DMS114 treated with DMSO at 0.1 percent for 48 hours (cell line): ENCODE results near the gene SULT2B1.
"Not testable (repeated sequence)": the region's sequence is repeated elsewhere in the genome, so short reads cannot be mapped to it uniquely, and the experiment has no call there.

Experiments
- DNase-seq: peaks from one replicate; lab custom pipeline; 2025; ENCODE audit not compliant: unreplicated experiment; lab: John Stamatoyannopoulos, UW

The SULT2B1 gene

DNA sequence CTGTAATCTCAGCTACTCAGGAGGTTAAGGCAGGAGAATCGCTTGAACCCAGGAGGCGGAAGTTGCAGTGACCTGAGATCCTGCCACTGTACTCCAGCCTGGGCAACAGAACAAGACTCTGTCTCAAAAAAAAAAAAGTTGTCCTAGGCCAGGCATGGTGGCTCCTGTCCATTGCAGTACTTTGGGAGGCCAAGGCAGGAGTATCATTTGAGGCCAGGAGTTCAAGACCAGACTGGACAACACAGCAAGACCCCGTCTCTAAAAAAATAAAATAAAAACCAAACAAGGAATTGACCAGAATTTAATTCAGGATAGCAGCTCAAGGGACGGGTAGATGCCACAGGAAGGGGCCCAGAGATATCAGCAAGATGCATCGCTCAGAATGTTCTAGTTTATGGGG is 4.9 kb downstream of the SULT2B1 start:
- no peak for DNase-seq

DNA sequence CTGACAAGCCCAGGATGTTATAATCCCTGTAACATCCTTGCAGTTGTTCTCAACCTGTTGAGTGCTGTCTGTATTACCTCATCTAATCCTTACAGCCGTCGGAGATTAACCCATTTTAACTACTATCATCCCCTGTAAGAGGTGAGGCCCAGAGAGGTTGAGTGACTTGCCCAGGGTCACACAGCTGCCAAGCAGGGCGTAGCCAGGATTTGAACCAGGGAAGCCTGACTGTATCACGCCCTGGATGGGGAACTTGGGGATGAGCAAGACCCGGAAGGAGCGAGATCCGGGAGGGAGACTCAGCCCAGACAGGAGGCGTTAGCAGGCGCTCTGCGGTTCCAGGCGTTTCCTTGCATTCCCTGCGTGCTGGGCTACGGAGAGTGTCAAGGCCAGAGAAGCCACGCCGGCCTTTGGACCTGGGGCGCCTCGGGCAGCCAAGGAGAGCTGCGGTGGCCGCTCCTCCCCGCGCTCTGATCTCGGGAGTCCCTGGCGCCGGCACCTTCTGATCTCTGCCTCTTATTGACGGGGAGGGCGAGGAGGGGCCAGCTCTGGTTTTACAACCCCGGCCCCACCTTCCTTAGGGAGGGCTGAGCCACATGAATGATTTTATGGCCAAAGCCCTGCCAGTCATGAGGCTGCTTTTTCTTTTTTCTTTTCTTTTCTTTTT is 6.2 kb downstream of the SULT2B1 start:
- no peak for DNase-seq

DNA sequence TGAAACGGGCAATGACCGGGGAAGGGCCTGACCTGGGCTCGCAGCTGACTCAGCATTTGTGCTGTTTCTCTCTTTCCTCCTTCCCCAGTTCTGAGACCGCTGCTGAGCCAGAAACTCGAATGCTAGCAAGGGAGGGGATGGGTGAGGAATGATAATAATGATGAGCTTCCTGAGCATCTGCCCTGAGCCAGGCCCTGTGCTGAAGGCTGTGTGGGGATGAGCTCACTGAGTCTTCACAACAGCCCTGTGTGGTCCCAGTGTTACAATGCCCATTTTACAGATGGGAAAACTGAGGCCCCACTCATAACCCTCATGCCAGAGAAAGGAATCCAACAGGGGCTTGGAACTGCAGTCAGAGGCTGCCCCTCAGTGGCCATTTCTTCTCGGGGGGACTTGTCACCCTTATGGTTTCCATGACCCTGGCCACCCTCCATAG is 8.1 kb downstream of the SULT2B1 start:
- DNase-seq: no peak

DNA sequence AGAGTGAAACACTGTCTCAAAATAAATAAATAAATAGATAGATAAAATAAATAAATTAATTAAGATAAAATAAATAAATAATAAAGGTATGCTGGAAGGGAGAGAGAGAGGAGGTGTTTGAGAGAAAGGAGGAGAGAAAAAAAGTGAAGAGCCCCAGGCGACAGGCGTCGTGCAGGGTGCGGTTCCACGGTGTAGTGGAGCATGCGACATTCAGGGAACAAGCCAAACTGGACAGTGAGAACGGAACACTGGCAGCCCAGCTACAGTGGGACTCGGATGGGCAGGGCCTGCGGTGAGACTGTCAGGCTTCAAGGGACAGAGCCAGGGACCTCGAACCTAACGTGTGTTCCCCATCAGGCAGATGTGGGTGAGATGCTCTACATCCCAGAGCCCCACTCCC is 9.4 kb downstream of the SULT2B1 start:
- no peak for DNase-seq

DNA sequence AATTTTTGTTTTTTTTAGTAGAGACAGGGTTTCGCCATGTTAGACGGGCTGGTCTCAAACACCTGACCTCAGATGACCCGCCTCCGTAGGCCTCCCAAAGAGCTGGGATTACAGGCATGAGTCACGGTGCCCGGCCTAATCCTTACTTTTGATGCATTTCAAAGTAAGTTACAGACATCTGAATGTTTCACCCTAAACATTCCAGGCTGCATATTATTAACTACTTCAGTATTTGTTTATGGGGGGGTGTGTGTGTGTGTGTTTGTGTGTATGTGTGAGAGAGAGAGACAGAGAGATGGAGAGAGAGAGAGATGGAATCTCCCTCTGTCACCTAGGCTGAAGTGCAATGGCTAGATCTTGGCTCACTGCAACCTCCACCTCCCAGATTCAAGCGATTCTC is 13.1 kb downstream of the SULT2B1 start:
- no peak for DNase-seq

DNA sequence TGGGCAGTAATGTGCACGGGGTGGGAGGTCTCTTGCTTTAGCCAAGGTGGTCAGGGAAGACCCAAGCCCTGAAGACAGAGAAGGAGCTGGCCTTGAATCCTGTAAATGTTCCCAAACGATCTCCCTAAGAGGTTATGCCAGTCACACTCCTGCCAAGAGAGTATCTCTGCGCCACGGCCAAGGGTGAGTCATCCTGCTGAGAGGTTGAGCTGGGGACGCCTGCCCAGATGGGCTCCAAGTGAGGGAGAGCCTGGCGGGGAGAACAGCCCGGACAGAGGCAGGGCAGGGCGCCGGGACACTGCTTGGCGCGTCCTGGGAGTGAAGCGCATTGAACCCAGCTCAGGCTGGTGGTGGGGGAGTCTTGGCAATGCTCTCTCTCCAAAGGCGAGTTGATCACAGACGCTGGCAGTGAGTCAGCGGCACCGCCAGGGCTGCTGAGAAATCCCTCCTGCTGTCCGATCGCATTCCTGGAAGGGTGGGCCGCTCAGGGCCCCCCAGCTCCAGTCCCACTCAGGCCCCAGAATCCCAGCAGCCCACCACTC is 16.4 kb downstream of the SULT2B1 start:
- DNase-seq: no peak

DNA sequence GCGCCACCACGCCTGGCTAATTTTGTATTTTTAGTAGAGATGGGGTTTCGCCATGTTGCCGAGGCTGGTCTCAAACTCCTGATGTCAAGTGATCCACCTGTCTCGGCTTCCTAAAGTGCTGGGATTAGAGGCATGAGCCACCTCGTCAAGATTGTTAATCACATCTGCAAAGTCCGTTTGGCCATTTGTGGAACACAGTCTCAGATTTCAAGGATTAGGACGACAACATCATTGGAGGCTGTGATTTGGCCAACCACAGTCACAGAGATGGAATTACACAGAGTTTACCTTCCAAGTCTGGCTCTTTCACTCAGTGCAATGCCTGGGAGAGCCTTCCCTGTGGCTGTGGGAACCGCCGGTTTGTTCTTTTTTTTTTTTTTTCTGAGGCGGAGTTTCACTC is 17.8 kb downstream of the SULT2B1 start:
- DNase-seq: no peak

DNA sequence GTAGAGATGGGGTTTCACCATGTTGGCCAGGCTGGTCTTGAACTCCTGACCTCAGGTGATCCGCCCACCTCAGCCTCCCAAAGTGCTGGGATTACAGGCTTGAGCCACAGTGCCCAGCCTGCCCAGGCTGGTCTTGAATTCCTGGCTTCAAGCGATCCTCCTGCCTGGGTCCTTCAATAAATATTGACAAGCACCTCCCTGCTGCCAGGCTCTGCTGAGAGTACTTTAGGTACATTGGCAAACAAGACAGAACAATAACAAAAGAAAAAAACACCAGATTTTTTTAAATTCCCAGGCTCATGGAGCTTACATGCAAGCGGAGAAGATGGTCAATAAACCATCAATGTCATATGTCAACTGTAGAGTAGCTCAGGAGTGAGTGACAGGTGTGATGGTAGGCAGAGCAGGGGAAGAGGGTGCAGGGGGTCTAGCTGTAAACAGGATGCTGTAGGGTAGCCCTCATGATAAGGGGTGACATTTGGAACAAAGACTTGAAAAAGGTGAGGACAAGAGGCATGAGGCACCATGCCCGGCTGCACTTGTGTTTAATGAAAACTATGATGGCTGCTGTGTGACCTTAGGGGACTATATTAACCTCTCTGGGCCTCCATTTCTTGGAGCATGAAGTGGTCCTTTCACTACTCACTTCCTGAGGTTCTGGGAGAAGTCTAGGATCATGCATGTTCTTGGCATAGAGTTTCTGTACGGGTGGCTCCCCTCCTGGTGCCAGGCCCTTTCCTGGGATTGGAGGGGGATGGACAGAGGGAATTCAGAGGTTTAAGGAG is 19.6 kb downstream of the SULT2B1 start:
- DNase-seq: no peak

DNA sequence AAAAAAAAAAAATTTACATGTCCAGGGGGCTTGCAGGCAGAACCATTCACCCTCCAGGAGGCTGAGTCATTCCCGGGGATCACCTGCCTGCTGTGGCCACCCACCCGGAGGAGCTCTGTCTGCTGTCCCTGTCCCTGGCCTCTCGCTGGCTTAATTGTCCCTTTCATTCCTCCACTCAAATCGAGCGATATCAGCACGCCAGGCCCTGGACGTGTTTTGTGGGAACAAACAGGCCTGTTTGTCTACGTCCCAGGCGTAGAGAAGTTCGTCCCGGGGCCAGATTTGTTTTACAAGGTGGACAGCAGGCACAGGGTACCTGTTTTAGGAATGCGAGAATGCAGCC is 21.2 kb downstream of the SULT2B1 start:
- no peak for DNase-seq

DNA sequence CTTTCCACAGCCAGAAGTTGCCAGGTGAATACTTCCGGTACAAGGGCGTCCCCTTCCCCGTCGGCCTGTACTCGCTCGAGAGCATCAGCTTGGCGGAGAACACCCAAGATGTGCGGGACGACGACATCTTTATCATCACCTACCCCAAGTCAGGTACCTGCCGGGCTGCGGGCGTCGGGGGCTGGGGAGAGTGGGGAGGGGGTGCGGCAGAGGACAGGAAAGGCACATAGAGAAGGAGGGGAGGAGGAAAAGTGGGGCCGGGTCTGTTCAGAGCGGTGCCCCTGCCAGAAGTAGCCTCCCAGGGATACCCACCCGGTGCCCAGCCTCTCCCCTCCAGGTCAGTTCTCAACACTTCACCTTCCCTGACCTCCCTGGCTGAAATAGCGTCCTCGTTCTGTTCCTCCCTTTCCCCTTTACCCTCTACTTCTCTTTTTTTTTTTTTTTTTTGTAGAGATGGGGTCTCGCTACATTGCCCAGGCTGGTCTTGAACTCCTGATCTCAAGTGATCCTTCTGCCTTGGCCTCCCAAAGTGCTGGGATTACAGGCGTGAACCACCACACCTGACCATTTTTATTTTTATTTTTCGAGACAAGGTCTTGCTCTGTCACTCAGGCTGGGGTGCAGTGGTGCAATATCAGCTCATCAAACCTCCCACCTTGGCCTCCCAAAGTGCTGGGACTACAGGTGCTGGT is 24.1 kb downstream of the SULT2B1 start:
- no peak for DNase-seq

DNA sequence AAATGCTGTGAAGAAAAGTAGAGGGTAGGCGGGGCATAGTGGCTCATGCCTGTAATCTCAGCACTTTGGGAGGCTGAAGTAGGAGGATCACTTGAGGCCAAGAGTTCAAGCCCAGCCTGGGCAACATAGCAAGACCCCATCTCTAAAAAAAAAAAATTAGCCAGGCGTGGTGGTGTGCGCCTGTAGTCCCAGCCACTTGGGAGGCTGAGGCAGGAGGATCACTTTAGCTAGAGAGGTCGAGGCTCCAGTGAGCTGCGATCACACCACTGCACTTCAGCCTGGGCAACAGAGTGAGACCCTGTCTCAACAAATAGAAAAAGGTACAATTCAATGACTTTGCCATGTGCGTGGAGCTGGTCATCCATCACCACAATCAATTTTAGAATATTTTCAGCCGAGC is 25.9 kb downstream of the SULT2B1 start:
- not testable (repeated sequence) for DNase-seq

DNA sequence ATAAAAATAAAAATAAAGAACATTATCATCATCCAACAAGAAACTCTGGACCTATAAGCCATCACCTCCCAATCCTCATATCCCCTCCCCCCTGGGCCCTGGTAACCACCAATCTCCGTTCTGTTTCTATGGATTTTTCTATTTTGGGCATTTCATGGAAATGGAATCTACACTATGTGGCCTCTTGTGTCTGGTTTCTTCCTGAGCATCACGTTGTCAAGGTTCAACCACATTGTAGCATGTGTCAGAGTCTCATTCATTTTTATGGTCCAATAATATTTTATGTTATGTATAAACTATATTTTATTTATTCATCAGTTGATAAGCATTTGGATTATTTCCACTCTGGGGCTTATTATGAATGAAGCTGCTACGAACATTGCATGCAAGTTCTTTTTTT is 26.9 kb downstream of the SULT2B1 start:
- DNase-seq: no peak

DNA sequence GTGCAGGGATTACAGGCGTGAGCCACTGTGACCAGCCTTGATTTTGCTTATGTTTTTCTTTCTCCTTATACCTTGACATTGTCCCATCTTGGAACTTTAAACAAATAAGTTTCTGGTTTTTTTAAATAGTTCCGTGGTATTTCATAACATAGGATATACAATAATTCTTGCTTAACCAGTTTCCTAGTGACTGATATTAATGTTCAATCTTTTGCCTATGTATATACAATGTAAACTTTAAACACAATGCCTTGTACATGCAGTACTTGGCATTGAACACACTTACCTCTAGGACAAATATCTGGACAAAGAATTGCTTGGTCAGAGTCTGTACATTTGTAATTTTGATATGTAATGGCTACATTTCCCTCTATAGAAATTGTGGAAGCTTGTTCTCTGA is 30.2 kb downstream of the SULT2B1 start:
- DNase-seq: no peak

DNA sequence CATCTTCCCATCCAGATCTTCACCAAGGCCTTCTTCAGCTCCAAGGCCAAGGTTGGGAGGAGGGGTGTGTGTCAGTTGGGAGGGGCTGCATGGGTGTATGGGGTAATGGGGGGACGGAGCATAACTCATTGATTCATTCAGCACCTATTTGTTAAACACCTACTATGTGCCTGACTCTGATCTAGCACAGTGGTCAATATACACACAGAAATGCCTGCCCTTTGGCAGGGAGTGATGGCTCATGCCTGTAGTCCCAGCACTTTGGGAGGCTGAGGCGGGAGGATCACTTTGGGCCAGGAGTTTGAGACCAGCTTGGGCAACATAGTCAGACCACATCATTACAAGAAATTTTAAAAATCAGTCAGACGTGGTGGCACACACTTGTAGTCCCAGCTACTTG is 35.4 kb downstream of the SULT2B1 start:
- DNase-seq: no peak

DNA sequence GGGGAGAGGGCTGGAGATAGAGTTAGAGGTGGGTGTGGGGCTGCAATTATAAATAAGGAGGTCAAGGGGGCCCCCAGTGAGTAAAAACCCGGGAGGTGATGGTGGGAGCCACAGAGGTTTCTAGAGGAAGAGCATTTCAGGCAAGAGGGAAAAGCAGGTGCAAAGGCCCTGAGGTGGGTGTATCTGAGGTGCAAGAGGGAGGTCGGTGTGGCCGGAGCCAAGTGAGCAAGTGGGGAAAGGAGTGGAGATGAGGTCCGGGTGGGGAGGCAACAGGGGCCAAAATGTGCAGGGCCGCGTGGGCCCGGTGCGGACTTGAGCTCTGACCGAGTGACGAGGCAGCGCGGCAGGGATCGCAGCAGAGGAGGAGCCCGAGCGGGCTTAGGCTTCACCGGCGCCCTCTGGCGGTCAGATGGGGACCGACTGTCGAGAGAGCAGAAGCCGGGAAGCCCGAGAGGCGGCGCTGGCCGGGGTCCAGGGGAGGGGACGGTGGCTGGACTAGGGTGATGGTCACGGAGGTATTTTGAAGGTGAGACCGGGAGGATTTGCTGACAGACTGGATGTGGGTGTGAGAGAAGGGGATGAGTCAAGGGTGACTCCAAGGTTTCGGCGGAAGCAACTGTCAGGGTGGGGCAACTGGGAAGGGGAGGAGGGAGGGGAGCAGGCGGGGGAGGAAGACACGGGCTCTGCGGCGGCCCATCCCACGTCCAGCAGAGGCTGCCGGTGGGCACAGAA is 36.9 kb downstream of the SULT2B1 start:
- DNase-seq: peak; percentile 51

DNA sequence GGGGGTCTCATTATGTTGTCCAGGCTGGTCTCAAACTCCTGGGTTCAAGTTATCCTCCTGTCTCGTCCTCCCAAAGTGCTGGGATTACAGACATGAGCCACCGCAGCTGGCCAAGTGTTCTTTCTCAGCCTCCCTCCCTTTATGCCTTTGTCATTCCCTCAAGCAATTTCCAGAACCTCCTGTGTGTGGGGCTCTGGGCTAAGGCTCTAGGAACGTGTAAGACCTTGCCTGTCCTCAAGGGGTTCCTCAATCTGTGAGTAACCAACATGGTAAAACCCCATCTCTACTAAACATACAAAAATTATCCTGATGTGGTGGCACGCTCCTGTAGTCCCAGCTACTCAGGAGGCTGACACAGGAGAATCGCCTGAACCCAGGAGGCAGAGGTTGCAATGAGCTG is 39.0 kb downstream of the SULT2B1 start:
- DNase-seq: no peak

DNA sequence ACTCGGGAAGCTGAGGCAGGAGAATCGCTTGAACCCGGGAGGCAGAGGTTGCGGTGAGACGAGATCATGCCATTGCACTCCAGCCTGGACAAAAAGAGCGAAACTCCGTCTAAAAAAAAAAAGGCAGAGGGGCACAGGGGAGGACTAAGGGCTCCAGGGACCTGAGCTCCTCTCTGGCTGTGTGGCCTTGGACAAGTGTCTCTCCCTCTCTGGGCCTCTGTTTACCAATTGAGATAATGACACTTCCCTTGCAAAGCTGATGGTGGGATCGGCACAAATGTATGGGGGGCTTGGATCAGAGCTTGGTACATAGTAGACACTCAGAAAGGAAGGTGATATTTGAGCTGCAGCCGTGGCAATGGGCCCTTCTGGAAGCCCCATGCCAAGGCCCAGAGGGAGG is 43.2 kb downstream of the SULT2B1 start:
- DNase-seq: no peak

DNA sequence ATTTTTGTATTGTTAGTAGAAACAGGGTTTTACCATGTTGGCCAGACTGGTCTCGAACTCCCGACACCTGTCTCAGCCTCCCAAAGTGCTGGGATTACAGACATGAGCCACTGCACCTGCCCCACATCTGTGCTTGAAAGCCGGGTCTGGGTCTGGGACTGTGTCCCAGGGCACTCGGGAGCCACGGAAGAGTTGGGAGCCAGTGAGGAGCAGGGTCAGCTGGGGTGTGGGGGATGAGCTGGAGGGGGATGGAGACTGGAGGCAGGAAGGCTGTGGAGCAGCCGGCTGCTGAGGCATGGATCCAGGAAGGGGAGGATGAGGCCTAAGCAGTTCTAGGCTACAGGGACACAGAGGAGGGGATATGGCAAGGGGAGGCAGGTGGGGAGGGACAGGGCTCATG is 43.9 kb downstream of the SULT2B1 start:
- no peak for DNase-seq

DNA sequence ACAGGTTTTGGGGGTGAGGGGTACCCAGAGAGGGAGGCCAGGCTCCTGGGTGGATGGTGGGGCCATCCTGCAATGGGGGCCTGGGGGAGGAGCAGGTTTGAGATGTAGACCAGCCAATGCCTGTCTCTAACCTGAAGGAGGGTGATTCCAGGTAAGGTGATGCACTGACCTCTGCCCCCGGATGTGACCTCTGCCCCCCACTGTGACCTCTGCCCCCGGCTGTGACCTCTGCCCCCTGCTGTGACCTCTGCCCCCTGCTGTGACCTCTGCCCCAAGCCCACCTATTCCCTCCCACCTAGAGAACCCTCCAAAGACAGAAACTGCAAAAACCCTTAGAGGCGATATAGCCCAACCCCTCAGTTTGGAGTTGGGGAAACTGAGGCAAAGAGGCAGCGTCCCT is 44.3 kb downstream of the SULT2B1 start:
- no peak for DNase-seq

DNA sequence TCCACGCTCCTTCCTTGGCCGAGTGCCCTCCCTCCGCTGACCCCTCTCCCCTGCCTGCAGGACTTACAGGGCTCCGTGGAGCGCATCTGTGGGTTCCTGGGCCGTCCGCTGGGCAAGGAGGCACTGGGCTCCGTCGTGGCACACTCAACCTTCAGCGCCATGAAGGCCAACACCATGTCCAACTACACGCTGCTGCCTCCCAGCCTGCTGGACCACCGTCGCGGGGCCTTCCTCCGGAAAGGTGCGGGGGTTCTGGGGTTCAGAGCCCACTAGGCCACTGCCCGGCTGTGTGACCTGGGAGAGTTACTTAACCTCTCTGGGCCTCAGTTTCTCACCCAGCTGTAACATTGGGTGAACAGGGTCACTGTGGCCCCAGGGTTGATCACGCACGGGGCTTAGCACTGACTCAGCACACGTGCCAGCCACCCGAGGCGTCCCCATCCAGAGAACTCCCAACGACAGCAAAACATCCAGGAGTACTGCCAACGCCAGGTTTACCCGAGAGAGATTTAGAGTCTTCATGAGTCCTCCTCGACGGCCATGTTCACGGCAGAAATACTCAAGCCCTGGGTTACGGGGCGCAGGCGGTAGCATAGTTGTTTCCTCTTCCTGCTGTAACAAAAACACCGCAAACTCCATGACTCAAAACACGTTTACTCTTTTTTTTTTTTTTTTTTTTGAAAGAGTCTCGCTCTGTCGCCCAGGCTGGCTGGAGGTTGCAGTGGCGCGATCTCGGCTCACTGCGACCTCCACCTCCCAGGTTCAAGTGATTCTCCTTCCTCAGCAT is 44.9 kb downstream of the SULT2B1 start:
- no peak for DNase-seq
